ENCODE results near the gene XCL2.

- TF ChIP-seq CTCF (conservative IDR thresholded peaks at IDR 0.05; ENCODE audit: low read depth, low read length) (no peak), EZH2 (IDR thresholded peaks at IDR 0.05; ENCODE audit: borderline replicate concordance, low read depth, low read length, poor library complexity, severe bottlenecking) (no peak)
Measured at GRCh38 chr1:168491527-168492164, 52.2 kb downstream of the XCL2 start.

All from A673 (cell line).